BLaER1 (cell line): ENCODE measurements around the gene ELMO2.

ENCODE experiments used
- H3K27ac ChIP-seq: shearing (Covaris generic); formaldehyde crosslinking; 2 replicates; pipeline ENCODE4 v1.8.1; 2022
- H3K27me3 ChIP-seq: shearing (Covaris generic); formaldehyde crosslinking; 2 replicates; pipeline ENCODE4 v1.8.1; 2022
- H3K36me3 ChIP-seq: shearing (Covaris generic); formaldehyde crosslinking; 2 replicates; pipeline ENCODE4 v1.8.1; 2022
- H3K4me1 ChIP-seq: shearing (Covaris generic); formaldehyde crosslinking; 2 replicates; pipeline ENCODE4 v1.8.1; 2022
- H3K4me2 ChIP-seq: shearing (Covaris generic); formaldehyde crosslinking; 2 replicates; pipeline ENCODE4 v1.8.1; 2022
- H3K4me3 ChIP-seq: shearing (Covaris generic); formaldehyde crosslinking; 2 replicates; pipeline ENCODE4 v1.8.1; 2022
- H3K9ac ChIP-seq: shearing (Covaris generic); formaldehyde crosslinking; 2 replicates; pipeline ENCODE4 v1.8.1; 2022
- H3K9me3 ChIP-seq: shearing (Covaris generic); formaldehyde crosslinking; 2 replicates; pipeline ENCODE4 v1.8.1; 2022
- H4K20me1 ChIP-seq: shearing (Covaris generic); formaldehyde crosslinking; 2 replicates; pipeline ENCODE4 v1.8.1; 2022
- Cebpa-rat ChIP-seq: shearing (Covaris generic); IDR thresholded peaks from 2 replicates; pipeline ENCODE4 v1.8.1; 2022

Gene ELMO2

DNA sequence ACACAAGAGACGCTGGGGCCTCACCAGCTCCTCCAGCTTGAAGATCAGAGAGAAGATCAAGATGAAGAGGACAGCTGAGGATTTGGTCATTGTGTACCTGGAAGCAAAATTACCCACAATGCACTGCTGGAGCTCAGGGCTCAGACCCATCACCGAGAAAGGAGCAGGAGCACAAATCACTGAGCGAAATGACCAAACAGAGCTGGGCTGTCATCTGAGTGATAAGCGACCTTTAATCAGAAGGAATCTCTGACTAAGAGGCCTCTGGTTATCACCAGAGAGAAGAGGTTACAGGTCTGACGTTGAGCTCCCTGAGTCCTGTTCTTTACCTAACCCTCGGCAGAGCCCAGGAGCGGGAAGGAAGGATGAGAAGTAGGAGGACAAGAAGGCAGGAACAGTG, 50.6 kb downstream of the ELMO2 start:
- Histone ChIP-seq H3K4me2 (peak overlapping the region; percentile 93), H3K27ac (peak overlapping the region; percentile 82), H3K4me1 (peaks cover 70% of the 10 kb centered on the region), H3K9me3 (no peaks in the 10 kb centered on the region), H3K36me3 (peaks cover 64% of the 10 kb centered on the region), H3K4me3 (no peak overlapping the region), H4K20me1 (peaks cover 38% of the 10 kb centered on the region), H3K27me3 (no peaks in the 10 kb centered on the region), H3K9ac (0 out of 2 replicates have a peak overlapping the region, but pooled peaks have one; percentile 27)
- TF ChIP-seq Cebpa-rat, result no peak

DNA sequence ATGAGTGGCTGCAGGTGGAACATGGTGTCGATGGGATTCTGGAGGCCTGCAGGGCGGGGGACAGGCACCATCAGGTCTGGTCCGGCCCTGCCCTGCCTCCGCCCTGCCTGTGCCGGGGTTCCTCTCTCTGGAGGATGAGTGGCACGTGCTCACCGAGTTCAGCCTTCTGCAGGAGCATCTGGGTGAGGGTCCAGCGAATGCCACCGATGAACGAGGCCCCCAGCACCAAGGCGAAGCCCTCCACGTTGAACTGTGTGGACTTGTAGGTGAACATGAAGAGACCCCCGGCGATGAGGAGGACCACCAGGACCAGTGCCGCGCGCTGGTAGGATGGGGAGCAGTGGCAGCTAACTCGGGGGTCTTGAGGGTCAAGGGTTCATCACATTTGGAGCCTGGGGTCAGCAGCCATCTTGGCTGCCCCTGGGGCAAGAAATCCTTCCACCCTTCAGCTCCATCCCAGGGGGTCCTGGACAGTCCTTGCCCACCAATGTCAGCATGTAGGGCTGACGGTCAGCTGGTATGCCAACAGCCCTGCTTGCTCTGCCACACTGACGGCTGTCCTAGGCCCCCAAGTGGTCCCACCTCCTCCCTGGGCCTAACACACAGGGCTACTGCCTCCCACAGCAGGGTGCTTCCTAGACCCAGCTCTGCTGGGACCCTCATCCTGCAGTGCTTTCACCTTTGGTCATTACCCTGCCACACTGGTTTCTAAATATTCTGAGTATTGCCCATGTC, 51.3 kb downstream of the ELMO2 start:
- Histone ChIP-seq H3K36me3 (peaks cover 67% of the 10 kb centered on the region), H3K27me3 (no peaks in the 10 kb centered on the region), H3K9ac (no peak overlapping the region), H3K9me3 (no peaks in the 10 kb centered on the region), H4K20me1 (peaks cover 41% of the 10 kb centered on the region), H3K4me3 (no peak overlapping the region), H3K27ac (no peak overlapping the region), H3K4me1 (peaks cover 70% of the 10 kb centered on the region), H3K4me2 (no peak overlapping the region)
- no peak for TF ChIP-seq Cebpa-rat

DNA sequence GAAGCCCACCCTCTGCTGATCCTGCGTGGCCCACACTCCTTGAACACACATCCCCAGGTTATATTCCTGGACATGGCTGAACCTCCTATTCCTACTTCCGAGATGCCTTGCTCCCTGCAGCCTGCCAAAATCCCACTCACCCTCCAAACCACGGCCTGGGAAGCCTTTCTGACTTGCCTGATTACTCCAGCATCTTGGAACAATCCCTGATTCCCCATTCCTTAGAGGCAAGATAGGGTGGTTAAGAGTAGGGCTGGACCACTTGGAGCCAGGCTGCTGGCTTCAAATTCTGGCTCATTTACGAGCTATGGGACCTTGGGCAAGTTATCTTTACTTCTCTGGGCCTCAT, 52.2 kb downstream of the ELMO2 start:
- peaks cover 50% of the 10 kb centered on the region for H4K20me1 ChIP-seq
- peaks cover 70% of the 10 kb centered on the region for H3K36me3 ChIP-seq
- H3K27ac ChIP-seq, result no peak overlapping the region
- H3K27me3 ChIP-seq, result no peaks in the 10 kb centered on the region
- no peak overlapping the region for H3K4me3 ChIP-seq
- peaks cover 70% of the 10 kb centered on the region for H3K4me1 ChIP-seq
- H3K9ac ChIP-seq, result no peak overlapping the region
- no peak overlapping the region for H3K4me2 ChIP-seq
- no peak for TF ChIP-seq Cebpa-rat
- no peaks in the 10 kb centered on the region for H3K9me3 ChIP-seq

DNA sequence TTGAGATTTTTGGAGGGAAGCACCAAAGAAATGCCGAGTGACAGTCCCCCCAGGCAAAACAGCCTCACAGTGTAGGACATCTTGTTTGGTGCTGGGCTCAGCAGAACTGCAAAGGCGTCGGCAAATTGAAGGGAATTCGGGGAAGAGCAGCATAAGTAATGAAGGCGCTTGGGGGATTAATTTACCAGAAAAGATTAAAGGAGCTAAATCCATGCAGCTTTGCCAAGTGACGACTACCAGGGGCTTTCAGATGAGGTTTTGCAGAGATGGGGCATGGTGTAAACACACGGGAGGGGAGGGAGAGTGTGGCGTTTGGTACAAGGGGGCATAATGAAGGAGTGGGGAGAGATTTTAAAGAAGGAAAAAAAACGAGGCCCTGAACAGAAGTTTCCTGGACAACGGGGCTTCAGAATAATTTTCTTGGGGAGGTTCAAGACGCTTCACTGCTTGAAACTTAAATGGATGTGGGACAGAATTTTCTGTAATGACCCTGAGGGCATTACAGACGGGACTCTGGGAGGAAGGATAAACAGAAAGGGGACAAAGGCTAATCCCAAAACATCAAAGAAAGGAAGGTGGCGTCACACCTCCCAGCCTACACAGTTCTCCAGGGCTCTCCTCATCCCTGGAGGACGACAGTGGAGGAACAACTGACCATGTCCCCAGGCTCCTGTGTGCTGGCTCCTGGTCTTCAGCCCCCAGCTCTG, 52.8 kb downstream of the ELMO2 start:
- Histone ChIP-seq H3K27ac (no peak overlapping the region), H3K27me3 (no peaks in the 10 kb centered on the region), H4K20me1 (peaks cover 52% of the 10 kb centered on the region), H3K36me3 (peaks cover 70% of the 10 kb centered on the region), H3K9me3 (no peaks in the 10 kb centered on the region), H3K4me1 (peaks cover 70% of the 10 kb centered on the region), H3K4me3 (no peak overlapping the region), H3K4me2 (no peak overlapping the region), H3K9ac (no peak overlapping the region)
- TF ChIP-seq Cebpa-rat, result no peak

DNA sequence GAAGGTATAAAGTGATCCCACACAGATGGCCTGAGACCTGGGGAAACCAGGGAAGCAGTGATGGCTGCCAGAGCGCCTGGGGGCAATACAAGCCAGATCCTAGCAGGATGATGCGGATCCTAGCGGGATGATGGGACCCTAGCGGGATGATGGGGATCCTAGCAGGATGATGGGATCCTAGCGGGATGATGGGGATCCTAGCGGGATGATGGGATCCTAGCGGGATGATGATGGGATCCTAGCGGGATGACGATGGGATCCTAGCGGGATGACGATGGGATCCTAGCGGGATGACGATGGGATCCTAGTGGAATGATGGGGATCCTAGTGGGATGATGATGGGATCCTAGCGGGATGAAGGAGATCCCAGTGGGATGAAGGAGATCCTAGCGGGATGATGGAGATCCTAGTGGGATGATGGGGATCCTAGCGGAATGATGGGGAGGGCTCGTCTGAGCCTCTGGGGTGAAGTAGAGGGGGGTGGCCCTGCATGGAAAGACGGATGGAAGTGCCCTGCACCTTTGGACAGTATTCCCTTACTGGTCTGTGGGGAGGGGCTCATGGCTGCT, 54.0 kb downstream of the ELMO2 start:
- Histone ChIP-seq H3K4me1 (peaks cover 59% of the 10 kb centered on the region), H3K4me3 (no peak overlapping the region), H3K27me3 (no peaks in the 10 kb centered on the region), H3K36me3 (peaks cover 70% of the 10 kb centered on the region), H3K27ac (no peak overlapping the region), H3K4me2 (no peak overlapping the region), H4K20me1 (peaks cover 49% of the 10 kb centered on the region), H3K9me3 (no peaks in the 10 kb centered on the region), H3K9ac (no peak overlapping the region)
- no peak for TF ChIP-seq Cebpa-rat

DNA sequence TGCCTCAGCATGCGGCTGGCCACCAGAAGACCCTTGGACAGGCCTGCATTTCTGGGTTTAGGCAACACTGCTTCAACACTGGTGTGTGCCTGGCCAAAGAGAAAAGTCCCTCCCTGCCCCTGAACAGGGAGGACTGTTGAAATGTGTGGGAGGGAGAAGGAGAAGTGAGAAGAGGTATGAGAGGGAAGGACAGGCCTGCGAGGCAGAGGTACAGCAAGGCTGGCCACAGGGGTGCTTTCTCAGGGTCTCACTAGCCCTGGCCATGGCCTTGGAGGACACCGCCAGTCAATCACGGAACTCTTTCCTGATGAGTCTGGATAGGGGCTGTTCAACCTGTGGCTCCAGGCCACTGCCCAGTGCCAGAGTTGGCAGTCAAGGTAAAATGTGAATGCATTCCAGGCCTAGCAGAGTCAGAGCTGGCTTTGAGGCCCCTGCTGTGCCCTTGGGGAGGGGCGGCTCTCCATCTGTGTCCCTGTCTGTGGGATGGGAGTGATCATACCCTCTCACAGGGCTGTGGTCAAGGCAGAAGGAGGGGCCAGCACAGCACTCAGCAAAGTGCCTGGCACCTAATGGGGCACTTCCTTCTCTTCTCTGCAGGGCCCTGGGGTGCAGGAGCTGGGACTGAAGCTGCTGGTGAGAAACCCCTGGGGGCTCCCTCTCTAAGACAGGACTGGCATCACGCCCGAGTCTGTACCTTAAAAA, 54.9 kb downstream of the ELMO2 start:
- peak overlapping the region; percentile 48; the same call in 1 of the 2 replicates for H3K9ac ChIP-seq
- H3K4me2 ChIP-seq, result peak overlapping the region; percentile 73
- H3K4me1 ChIP-seq, result peaks cover 49% of the 10 kb centered on the region
- H4K20me1 ChIP-seq, result peaks cover 45% of the 10 kb centered on the region
- H3K4me3 ChIP-seq, result no peak overlapping the region
- H3K36me3 ChIP-seq, result peaks cover 78% of the 10 kb centered on the region
- peak overlapping the region; percentile 73 for H3K27ac ChIP-seq
- no peak for TF ChIP-seq Cebpa-rat
- H3K27me3 ChIP-seq, result no peaks in the 10 kb centered on the region
- H3K9me3 ChIP-seq, result no peaks in the 10 kb centered on the region

DNA sequence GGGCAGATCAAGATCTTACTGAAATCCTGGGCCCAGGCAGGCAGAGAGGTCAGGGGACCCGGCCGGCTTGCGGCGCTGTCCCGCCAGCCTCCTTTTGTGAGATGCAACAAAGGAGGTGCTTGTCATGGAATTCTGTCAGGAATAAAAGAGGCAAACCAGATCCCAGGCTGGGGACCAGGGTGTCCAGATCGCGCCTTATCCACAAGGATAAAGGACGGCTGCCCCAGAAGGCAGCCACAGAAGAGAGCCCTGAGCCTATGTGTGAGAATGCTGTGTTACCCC, 55.5 kb downstream of the ELMO2 start:
- Histone ChIP-seq H3K9me3 (no peaks in the 10 kb centered on the region), H3K27me3 (no peaks in the 10 kb centered on the region), H3K4me3 (no peak overlapping the region), H3K4me2 (peak overlapping the region; percentile 73), H3K36me3 (peaks cover 77% of the 10 kb centered on the region), H3K9ac (peak overlapping the region; percentile 48; the same call in 1 of the 2 replicates), H3K4me1 (peaks cover 44% of the 10 kb centered on the region), H3K27ac (peak overlapping the region; percentile 73), H4K20me1 (peaks cover 40% of the 10 kb centered on the region)
- no peak for TF ChIP-seq Cebpa-rat

DNA sequence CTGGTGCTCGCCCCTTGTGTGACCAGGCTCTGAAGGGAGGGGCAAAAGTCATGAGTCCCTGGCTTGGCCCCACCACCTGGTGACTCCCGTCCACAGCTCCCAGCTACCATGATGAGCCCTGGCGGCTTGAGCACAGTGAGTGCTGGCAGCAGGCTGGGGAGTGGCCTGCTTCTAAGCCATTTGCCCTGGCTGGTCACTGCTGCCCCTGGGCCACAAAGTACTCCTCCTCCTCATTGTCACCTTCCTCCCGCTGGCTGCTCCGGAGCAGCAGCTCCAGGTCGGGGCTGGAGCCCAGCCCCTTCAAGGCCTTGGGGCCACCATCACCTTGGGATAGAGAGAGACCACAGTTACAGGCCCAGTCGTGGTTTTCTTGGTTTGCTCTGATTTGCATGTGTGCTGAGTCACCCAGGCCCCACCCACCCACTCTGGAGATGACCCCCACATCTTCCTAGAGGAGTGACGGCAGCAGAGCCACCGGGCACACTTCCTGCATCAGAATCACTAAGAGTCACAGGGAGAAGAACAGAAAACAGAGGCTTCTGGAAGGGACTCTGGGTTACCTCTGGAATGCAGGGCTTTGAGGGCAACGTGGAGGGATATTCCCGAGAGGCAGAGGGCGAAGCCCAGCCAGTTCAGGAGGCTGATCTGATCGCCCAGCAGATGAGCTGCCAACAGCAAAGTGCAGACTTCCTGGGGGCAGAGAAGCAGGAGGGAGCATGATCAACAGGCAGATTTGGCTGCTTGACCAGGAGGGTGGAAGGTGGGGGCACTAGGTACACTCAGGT, 56.0 kb downstream of the ELMO2 start:
- Histone ChIP-seq H3K9ac (peak overlapping the region; percentile 48; the same call in 1 of the 2 replicates), H3K9me3 (no peaks in the 10 kb centered on the region), H3K4me3 (no peak overlapping the region), H3K36me3 (peaks cover 71% of the 10 kb centered on the region), H3K4me2 (peak overlapping the region; percentile 73), H3K4me1 (peaks cover 38% of the 10 kb centered on the region), H3K27ac (peak overlapping the region; percentile 73), H4K20me1 (peaks cover 40% of the 10 kb centered on the region), H3K27me3 (no peaks in the 10 kb centered on the region)
- no peak for TF ChIP-seq Cebpa-rat

DNA sequence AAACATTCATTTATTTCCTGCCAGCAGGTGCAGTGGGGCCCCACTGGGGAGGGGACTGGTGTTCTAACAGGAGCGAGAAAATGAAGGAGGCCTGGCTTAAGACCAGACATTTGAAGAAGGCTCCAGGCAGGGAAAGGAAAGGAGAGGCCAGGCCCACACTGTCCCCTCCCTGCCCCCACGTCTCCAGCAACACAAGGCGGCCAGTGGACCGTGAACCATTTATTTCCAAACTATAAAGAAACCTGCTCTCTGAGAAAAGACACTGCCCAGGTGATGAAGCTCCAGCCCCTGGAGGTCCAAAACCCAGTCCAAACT, 56.7 kb downstream of the ELMO2 start:
- peaks cover 3% of the 10 kb centered on the region; the same call in 1 of the 2 replicates for H3K27me3 ChIP-seq
- peaks cover 64% of the 10 kb centered on the region for H3K36me3 ChIP-seq
- no peaks in the 10 kb centered on the region for H3K9me3 ChIP-seq
- peak overlapping the region; percentile 73 for H3K4me2 ChIP-seq
- H3K4me1 ChIP-seq, result peaks cover 36% of the 10 kb centered on the region
- no peak overlapping the region for H3K4me3 ChIP-seq
- 0 out of 2 replicates have a peak overlapping the region, but pooled peaks have one; percentile 2 for H3K9ac ChIP-seq
- H4K20me1 ChIP-seq, result peaks cover 44% of the 10 kb centered on the region
- peak overlapping the region; percentile 73 for H3K27ac ChIP-seq
- TF ChIP-seq Cebpa-rat, result no peak
